Colonic mucosa (tissue), 4 donors: Measurements from ENCODE around the gene LRRC8C. TPM values are rescaled to one million over a fixed set of nuclear protein-coding genes. Genes with fewer than 3 reads are reported as not detected.

Source experiments
- DNase-seq: peaks from one replicate; pipeline ENCODE4 v3.0.0-alpha.2; 2020
- H3K27ac ChIP-seq: fragments of 200-600 bp; one replicate; pipeline ENCODE4 v1.8.0; 2021
- H3K27me3 ChIP-seq: fragments of 200-600 bp; one replicate; pipeline ENCODE4 v1.8.0; 2021
- H3K36me3 ChIP-seq: fragments of 200-600 bp; one replicate; pipeline ENCODE4 v1.8.0; 2021
- H3K4me1 ChIP-seq: fragments of 200-600 bp; one replicate; pipeline ENCODE4 v1.8.0; 2021; ENCODE audit warnings: mild to moderate bottlenecking
- H3K4me3 ChIP-seq: fragments of 200-600 bp; one replicate; pipeline ENCODE4 v1.8.0; 2021
- H3K9ac ChIP-seq, 2 donors: one replicate each; pipeline ENCODE4 v1.7.0; 2013; ENCODE audit warnings: control low read depth in 2 of 2, low read depth in 2 of 2, low read length in 2 of 2
- H3K9me3 ChIP-seq: fragments of 200-600 bp; one replicate; pipeline ENCODE4 v1.8.0; 2021
- intact Hi-C: fragments of 100-400 bp; cut with DNase I; formaldehyde crosslinking; loops from one replicate; pipeline ENCODE4 v1.14.1; 2022
- total RNA-seq, 2 donors: library from RNA; stranded (reverse); fragmentation: NEBNext Ultra II Directional in 1 of 2; extraction: Animal tissue kit (Norgen Biotek cat#: 25700) in 1 of 2; gene quantifications; one replicate each; pipeline ENCODE4 v1.2.1, GENCODE V29; 2021
- TF ChIP-seq, protein P1 (sequence below): fragments of 200-600 bp; IDR thresholded peaks from one replicate; pipeline ENCODE4 v1.8.0; 2022; ENCODE audit warnings: antibody characterized with exemption, mild to moderate bottlenecking
- donor health status: healthy.
- donor health status: DM: no; HTN: no; CAD: no.
- donor health status: DM: no; HTN: no; CAD: no.

The LRRC8C gene
- total RNA-seq, 2 donors from 2014 or later: 1.2 to 3.3 TPM

GRCh38 chr1:89669441-89669840 lies 36.5 kb downstream of the LRRC8C start:
- no peaks in the 10 kb centered on the region for H3K36me3 ChIP-seq
- H3K4me1 ChIP-seq: no peaks in the 10 kb centered on the region
- H3K4me3 ChIP-seq: no peak overlapping the region
- H3K9ac ChIP-seq: no peak overlapping the region
- DNase-seq: no peak
- TF ChIP-seq, protein P1, sequence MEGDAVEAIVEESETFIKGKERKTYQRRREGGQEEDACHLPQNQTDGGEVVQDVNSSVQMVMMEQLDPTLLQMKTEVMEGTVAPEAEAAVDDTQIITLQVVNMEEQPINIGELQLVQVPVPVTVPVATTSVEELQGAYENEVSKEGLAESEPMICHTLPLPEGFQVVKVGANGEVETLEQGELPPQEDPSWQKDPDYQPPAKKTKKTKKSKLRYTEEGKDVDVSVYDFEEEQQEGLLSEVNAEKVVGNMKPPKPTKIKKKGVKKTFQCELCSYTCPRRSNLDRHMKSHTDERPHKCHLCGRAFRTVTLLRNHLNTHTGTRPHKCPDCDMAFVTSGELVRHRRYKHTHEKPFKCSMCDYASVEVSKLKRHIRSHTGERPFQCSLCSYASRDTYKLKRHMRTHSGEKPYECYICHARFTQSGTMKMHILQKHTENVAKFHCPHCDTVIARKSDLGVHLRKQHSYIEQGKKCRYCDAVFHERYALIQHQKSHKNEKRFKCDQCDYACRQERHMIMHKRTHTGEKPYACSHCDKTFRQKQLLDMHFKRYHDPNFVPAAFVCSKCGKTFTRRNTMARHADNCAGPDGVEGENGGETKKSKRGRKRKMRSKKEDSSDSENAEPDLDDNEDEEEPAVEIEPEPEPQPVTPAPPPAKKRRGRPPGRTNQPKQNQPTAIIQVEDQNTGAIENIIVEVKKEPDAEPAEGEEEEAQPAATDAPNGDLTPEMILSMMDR: no peak
- intact Hi-C loops: no loop called here
- H3K27me3 ChIP-seq: no peaks in the 10 kb centered on the region
- no peaks in the 10 kb centered on the region for H3K9me3 ChIP-seq
- H3K27ac ChIP-seq: no peak overlapping the region

DNA sequence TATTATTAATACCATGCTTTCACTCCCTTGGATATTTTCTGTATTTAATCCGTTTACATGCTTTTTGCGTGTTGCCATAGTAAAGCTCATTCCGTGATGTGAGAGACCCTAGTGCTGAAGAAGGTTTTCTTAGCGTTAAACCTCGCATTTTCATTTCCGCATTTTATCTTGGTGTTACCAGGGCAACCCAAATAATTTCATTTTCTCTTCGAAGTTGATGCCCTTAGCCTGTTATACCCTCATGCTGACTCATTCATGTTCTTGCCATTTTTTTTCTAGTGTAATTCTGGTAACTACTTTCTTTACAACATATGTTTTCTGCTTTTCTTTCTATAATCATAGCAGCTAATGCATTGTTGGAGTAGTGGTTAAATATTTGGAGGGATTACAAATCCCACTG lies 37.2 kb downstream of the LRRC8C start:
- Histone ChIP-seq H3K27ac (no peak overlapping the region), H3K27me3 (no peaks in the 10 kb centered on the region), H3K4me1 (no peaks in the 10 kb centered on the region), H3K9me3 (no peaks in the 10 kb centered on the region), H3K36me3 (no peaks in the 10 kb centered on the region), H3K9ac (no peak overlapping the region), H3K4me3 (no peak overlapping the region)
- DNase-seq: no peak
- TF ChIP-seq, protein P1: no peak
- intact Hi-C loops: no loop called here

- Histone ChIP-seq H3K9ac (no peak overlapping the region), H3K4me1 (no peaks in the 10 kb centered on the region), H3K4me3 (no peak overlapping the region), H3K9me3 (no peaks in the 10 kb centered on the region), H3K27ac (no peak overlapping the region), H3K27me3 (no peaks in the 10 kb centered on the region), H3K36me3 (no peaks in the 10 kb centered on the region)
- DNase-seq: no peak
- intact Hi-C loops: no loop called here
- TF ChIP-seq, protein P1: no peak
These were observed 37.8 kb downstream of the LRRC8C start for GRCh38 chr1:89670711-89671110.

DNA sequence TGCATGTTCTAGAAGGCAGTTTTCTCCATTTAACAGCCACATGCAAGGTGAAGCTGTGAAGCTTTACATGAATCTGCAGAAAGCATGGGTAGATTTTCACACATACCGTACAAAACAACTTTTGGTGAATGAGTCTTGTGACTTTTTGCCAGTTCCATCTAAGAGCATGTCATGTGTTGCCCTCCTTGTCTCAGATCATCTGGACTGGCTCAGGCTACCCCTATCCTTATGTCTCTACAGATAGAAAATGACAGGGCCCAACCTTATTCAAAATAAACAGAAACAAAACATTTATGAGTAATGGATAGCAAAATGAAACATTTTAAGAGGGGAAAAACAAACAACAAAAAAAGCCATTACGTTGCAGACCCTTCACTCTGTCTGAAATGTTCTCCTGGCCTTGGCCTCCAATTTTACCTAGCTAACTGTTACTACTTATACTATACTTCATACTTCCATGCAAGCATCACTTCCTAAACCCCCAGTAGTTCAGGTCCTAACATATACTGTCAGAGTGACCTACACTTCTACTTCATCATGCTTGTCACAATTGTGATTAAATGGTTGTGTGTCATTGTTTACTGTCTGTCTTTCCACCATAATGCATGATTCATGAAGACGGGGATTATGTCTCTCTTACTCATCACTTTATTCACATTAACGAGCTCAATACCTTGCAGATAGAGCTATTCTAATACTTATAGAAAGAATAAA lies 39.0 kb downstream of the LRRC8C start:
- Histone ChIP-seq H3K27ac (no peak overlapping the region), H3K36me3 (no peaks in the 10 kb centered on the region), H3K27me3 (no peaks in the 10 kb centered on the region), H3K4me3 (no peak overlapping the region), H3K9ac (no peak overlapping the region), H3K9me3 (no peaks in the 10 kb centered on the region), H3K4me1 (no peaks in the 10 kb centered on the region)
- intact Hi-C loops: no loop called here
- no peak for DNase-seq
- TF ChIP-seq, protein P1: no peak

GRCh38 chr1:89672489-89673183 lies 39.7 kb downstream of the LRRC8C start:
- H3K27ac ChIP-seq: no peak overlapping the region
- H3K36me3 ChIP-seq: no peaks in the 10 kb centered on the region
- DNase-seq: no peak
- no peaks in the 10 kb centered on the region for H3K27me3 ChIP-seq
- intact Hi-C loops: no loop called here
- no peaks in the 10 kb centered on the region for H3K9me3 ChIP-seq
- no peak overlapping the region for H3K9ac ChIP-seq
- TF ChIP-seq, protein P1: no peak
- H3K4me1 ChIP-seq: no peaks in the 10 kb centered on the region
- no peak overlapping the region for H3K4me3 ChIP-seq
